Measurements from ENCODE around the gene TMCC3.
"Not testable (repeated sequence)": the region's sequence is repeated elsewhere in the genome, so short reads cannot be mapped to it uniquely, and the experiment has no call there.

TMCC3 gene

DNA sequence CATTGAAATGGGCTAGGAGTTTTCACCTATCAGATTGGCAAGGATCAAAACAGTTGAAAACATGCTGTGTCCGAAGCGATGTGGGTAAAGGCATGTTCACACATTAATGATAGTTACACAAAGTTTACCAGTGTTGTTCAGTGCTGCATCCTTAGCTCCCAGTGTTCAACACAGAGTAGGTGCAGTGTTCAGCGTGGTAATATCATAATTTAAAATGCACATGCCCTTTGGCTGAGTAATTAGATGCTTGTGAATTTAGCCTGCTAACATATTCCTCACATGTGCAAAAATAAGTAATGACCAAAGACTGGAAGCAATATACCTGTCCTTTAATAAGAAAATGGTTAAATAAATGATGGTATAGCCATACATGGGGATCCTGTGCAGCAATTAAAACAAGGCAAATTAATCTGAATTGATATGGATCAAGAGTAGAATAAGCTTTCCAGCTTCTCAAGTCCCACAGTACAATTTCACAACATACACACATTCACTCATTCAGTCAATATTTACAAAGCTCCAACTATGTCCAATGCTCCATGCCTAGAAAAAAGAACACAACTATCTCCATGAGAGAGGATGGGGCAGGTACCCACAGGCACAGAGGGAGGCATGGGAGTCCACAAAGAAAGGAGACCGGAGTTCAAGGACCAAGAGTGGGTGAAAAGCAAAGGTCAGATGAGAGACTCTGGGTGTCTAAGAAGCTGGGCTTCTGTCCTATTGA lies 12.8 kb downstream of the TMCC3 start:
- FAIRE-seq (no peak), DNase-seq (ENCODE audit: low spot score) (no peak)

DNA sequence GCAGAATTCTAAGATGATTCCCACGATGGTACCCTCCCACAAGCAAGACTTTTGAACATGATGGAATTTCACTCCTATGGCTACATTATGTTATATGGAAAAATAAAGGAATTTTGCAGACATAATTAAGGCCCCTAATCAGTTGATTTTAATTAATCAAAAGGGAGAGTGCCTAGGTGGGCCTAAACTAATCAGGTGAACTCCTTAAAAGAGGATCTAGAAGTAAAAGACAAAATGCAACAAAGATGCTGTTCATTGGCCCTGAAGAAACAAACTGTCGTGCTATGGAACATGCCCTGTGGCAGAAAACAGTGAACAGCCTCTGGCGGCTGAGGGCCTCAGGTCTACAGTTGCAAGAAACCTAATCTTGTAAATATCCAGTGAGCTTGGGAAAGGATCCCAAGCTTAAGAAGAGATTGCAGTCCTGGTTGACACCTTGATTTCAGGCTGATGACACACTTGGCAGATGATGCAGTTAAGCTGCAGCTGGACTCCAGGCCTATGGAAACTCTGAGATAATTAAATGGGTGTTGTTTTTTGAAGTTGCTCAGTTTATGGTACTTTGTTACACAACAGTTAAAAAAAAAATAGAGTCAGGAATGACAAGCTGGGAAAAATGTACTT lies 13.8 kb downstream of the TMCC3 start:
- no peak for FAIRE-seq
- DNase-seq (ENCODE audit: low spot score): no peak

DNA sequence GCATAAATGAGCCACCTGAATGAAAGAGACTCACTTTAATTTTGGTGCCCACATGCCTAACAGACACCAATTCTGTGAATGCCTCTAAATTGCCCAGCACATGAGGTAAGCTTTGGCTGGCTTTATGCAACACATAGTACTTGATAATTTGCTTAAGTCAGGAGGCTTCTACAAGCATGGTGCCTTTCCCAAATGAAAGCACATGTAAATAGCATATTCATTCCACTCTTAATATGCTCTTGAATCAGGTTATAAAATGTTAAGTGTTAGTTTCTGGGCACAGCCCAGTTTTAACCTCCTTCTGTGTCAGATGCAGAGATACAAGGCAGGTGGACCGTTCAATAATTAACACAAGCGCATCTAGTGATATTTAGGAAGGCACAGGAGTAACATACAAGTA lies 15.6 kb downstream of the TMCC3 start:
- FAIRE-seq: no peak
- DNase-seq (ENCODE audit: low spot score): no peak

DNA sequence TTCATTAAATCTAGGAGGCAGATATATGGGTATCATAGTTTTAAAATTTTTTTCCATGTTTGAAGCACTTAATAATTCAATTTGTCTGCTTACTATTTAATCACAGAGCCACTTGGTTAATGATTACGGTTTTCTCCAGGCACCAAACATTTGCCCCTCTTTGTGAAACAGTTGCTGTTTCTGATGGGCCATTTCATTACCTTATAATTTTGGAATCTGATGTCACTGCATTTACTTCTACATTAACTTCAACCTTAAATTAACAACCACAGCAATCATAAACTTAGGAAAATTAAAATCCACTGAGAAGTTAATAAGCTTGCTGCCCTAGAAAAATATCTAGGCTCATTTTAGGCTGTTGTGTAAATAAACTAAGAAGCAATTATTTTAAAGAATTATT lies 17.0 kb downstream of the TMCC3 start:
- FAIRE-seq: no peak

DNA sequence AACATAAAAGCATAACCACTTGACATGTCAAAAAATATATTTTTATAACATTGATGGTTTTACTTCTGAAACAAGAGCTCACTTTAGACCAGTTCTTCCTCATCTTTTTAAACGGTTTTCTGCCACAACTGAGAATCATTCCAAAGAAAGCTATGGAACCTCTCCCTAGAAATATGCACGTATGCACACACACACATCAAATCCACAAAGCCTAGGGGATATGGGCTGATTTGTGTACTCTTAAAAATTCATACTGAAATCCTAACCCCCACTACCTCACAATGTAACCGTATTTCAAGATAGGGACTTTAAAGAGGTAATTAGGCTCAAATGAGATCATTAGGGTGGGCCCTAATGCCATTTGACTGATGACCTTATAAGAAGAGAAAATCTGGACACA lies 19.3 kb downstream of the TMCC3 start:
- FAIRE-seq (no peak), DNase-seq (ENCODE audit: low spot score) (no peak)

More for the DNA sequence above, 17.0 kb downstream of the TMCC3 start:
- no peak for DNase-seq (ENCODE audit: low spot score)

DNA sequence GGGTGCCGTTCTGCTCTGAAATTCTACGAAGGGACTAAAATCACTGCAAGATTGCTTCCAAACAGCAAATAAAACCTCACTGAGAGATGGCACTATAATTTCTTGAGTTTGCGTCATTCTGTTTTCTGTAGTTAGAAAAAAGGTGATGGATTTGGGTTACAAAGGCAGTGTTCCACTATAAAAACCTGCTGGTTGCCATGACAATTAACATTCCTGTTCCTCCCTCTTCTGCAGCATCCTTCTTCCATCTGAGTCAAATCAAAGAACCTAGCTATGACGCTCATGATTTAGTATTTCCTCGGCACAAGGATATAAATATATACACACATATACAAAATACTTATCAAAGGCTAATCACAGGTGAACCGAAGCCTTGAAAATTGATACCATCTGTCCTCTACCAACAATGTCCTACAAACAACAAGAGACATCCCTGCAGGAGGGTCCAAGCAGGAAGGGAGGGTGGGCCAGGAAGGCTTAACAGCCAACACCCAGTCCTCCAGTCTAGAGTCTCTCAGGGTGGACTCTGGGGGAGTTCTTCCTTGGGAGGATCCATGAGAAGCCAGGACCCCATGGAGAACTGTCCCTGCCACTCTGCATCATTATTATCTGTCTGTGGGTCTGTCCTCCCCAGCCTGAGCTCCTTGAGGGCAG lies 21.4 kb downstream of the TMCC3 start:
- FAIRE-seq (no peak), DNase-seq (ENCODE audit: low spot score) (no peak)

DNA sequence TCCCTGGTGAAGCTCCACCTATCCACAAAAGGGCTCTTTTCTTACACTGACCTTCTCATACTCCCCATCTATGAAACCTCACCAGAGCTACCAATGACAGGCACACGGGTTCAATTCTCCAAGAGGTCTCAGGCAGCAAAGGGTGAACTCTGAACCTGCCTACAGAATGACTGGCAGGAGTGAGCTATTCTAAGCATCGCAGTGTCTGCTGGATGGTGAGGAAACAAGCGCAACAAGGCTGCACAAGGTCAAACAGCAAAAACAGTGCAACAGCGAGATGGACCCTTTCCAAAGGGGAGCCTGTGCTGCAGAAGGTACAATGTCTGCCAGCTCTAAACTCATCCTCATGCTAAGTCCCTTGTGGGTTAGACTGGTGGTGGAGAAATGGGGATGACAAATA lies 22.0 kb downstream of the TMCC3 start:
- DNase-seq (ENCODE audit: low spot score) (no peak), FAIRE-seq (no peak)

DNA sequence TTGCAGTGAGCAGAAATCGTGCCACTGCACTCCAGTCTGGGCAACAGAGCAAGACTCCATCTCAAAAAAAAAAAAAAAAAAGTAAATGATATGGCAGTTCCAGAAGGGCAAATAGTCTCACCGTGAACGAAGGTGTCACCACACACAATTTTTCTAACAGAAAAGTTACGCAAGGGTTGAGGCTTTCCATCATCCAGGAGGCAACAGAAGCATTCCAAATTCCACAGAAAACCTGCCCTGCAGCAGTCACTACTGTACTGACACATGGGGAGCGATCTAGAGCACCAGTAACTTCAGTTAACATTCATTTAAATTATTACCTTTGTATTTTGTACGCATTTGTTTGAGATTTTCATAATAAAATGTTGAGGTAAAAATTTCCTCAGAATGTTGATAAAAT lies 24.8 kb downstream of the TMCC3 start:
- DNase-seq (ENCODE audit: low spot score) (no peak), FAIRE-seq (no peak)

DNA sequence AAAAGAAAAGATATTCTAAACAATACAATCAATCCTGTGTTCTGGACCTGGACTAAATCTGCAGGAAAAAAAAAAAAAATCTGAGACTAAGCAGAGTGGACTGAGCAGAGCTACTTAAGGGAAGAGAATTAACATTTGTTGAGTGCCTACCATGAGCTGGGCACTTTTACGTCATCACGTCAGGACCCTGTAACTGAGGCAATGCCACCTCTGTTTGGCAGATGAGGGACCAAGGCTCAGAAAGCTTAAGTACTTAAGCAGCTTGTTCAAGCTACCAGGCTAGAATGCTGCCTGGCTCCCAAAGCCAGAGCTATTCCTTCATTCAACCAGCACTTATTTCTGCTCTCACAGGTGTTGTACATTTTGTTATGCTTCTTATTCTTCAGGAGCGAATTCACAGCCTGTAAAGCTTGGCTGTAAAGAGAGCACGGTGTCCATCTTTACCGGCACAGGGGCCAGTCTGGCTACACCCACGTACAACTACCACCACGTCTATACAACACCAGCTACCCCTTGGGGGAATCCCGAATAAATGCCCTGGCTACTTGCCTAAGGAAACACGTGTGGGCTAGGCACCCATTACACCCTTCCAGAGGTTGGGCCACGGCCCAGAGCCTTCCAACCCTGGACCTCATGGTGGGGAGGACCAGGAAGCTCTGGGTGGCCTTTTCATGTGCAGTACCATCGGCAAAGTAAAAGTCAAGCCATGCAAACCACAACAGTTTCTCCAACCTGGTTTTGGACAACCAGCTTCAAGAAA lies 27.0 kb downstream of the TMCC3 start:
- DNase-seq (ENCODE audit: low spot score) (no peak), FAIRE-seq (no peak)

DNA sequence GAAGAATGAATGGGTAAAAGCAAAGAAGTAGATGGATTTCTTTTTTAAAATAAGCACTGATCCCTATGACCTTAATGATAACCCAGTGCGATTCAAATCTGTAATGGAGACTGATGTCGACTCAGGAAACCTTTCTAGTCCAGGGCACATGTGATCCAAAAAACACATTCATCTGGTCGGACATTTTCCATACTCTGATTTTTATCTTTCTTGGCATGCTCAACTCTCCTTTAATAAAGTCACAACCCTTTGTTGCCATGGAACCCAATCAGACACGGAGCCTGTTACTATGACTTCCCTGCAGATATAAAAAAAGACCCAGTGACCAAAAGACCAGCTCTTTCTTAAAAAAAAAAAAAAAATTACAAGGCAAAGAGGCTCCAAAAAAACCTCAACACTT lies 27.9 kb downstream of the TMCC3 start:
- FAIRE-seq: no peak
- no peak for DNase-seq (ENCODE audit: low spot score)

DNA sequence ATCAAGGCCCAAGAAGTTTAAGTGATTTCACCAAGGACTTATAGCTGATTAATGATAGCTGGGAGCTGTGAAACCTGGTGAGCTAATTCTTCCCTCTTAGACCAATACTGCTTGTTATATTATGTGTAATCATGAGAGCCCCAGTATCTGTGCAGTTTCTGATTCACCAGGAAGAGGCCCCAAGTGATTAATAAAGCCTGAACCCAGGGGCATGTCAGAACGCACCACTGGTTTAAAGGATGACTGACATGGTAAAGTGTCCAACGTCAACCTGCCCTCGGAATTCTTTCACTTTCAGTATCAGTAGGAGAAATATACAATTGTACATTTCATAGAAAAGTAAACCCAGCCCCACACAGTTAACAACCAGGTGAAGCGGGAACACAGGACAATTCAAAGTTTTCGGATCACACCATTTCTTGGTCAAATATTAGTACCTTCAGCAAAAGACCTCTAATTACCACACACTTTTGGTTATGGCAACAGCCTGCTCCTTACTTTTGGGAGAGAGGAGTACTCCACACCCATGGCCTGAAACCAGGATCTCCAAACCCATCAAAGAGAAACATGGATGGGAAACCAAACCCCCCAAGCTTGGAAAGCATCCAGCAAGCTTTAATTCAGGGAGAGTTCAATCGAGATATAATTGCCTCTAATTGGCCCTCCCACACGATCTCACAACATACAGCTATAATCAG lies 28.5 kb downstream of the TMCC3 start:
- DNase-seq (ENCODE audit: low spot score) (peak; percentile 73), FAIRE-seq (peak; percentile 84)

DNA sequence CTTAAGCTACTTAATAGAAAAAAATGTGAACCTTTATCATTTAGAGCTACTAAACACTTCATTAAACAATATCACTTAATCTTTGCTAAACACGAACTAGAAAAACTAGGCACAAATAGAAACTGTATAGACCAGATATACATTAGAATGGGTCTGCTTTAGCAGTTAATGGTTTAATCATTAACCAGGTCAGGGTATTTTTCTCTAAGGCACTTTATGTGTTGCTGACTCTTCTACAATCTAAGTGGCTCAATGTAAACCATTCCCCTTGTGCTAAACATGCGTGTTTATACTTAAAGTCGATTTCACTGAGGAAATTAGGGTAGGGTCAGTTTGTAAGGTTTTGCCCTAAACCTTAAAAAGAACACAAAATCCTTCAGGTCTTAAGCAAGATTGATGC lies 29.7 kb downstream of the TMCC3 start:
- FAIRE-seq (no peak), DNase-seq (ENCODE audit: low spot score) (no peak)

DNA sequence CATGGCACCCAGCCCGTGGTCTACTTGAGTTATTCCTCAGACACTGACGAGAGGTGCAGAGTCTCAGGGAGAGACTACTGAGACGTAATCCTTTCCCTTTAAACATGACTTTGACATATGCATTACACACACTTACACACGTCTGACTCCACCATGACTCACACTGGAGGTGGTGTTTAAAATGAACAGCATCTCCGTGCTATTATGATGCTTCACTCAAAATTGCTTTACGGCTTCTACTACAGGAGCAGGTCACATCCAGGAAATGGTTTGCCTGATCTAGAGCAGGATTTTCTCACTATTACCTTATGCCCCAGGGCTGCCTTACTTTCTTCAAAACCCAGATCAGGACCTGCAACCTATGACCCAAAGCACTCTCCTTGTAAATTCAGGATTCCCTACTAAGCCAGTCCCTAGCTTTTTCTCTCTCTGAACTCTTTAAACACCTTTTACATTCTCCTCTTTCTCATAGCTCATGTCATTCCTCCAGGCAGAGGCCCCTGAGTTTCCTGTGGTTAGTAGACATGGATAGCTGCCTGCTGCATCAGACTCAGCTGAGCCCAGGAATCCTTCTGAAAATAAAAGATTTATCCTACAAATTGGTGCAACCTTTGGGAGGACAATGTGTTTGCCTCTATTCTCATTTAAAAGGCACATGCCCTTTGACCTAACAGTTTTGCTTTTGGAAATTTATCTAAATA lies 31.2 kb downstream of the TMCC3 start:
- FAIRE-seq (peak; percentile 72), DNase-seq (ENCODE audit: low spot score) (peak; percentile 87)

DNA sequence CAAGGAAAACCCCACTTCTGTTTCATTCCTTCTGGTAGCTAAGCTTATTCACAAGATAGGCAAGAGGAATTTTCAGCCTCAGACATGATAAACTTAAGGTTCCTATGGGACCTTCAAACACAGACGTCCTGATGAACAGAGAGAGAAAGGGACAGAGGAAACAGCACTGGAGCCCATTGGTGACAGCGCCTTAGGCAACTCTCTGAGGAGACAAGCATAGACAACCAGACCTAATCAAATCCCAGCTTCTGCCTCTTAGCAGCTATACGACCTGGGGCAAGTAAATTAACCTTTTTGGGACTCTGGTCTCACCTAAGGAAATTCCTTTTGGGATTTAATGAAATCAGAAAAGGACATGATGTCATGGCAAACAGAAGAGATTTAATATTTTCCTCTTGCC lies 33.3 kb downstream of the TMCC3 start:
- DNase-seq (ENCODE audit: low spot score) (no peak), FAIRE-seq (no peak)

DNA sequence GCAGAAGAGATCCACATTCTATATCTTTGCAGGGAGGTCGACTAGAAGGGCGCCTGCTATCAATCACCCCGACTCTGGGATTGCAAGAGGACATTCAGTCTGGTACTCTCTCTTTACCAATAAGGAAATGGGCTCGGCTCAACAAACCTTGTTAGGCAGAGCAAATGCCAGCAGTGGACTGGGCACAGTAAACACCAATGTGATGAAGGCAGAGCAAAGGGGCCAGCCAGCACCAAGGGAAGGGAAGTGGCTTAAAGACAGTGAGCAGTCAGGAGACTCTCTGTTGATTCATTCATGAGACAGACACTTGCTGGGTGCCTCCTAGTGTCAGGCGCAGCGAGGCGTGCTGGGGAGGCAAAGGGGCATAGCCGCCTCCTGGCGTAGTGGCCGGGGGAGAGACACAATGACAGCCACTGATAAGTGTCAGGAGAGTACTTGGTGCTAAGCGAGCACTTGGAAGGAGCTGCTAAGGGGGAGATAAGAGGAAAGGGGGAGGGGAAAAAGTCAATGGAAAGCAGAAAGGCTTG lies 34.1 kb downstream of the TMCC3 start:
- DNase-seq (ENCODE audit: low spot score) (peak; percentile 85), FAIRE-seq (peak; percentile 85)

DNA sequence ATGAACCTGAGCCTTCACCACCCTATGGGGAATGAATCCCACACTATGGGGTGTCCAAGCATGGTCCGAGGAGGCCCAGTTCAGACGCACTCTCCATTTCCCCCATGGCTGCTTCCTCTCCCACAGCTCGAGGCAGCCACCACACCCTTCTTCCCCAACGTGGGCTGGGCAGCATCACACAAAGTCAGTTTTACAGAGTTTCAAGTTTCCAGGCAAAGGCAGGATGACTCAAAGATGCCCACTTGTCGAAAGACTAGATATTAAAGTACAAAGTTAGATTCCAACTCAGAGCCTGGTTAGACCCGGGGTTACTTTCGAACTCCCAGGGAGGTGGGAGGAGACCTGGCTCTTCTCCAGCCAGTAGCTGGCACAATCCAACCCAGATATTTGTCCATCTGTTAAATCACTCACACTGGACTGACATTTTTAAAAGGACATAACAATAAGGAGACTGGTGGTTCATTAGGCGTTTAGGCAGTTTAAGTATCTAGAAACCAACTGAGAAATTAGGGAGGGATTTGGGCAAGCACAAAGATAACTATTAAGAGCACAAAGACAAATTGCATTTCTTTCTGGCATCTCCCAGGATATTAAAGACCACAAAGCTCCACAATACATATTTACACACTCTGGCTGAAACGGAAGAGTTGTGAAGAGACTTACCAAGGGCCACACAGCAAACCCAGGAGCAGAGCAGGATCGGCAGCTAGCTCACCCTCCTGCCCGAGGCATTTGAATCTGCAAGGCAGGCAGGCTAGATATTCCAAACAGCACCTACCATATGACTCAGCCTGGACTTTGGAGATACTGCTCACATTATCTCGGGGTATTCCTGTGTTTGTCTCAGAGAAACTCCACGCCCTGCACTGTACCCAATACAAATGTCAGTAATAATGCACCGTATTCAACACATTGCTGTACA lies 34.8 kb downstream of the TMCC3 start:
- FAIRE-seq: peak; percentile 84

DNA sequence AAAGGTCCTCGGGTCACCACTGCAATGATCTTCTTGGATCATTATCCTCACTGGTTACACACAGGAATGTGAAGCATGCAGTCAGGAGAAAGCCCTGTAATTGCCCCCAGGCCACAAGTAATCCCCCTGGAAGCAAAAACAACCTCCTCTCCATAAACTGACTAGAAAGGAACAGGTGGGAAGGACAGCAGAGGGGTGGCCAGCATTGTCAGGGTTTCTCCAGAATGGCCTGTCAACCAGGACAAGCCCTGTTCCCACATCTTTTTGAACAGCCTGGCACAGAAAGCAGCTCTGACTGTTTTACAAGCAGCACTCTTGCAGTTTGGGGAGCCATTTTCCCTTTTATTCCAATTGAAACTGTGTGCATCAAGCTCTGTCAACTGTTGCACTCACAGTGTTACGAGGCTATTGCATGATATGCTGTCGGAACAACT lies 36.1 kb downstream of the TMCC3 start:
- FAIRE-seq (peak; percentile 12), DNase-seq (ENCODE audit: low spot score) (peak; percentile 38)

More for the DNA sequence above, 34.8 kb downstream of the TMCC3 start:
- DNase-seq (ENCODE audit: low spot score): peak; percentile 68

DNA sequence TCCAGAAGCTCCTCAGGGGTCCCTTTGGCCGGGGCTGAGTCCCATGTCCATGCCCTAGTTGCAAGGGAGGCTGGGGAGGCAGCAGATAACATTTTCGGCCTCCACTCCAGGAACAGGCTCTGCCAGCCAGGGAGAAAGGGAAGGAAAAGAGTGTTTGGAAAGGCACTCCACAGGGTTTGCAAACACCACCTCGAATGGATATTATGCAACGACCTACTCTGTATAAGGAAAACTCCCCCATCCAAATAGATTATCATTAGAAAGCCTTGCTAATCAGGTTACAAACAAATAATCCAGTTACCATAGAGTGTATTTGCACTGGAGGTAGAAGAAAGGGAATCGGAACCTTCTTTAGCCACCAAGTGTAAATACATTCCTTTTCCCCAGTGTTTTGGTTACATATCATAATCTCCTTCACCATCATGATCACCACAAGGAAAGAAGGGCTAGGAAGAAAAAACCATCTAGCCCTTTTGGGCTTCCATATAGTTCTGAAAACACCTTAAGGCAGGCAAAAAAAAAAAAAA lies 40.4 kb downstream of the TMCC3 start:
- DNase-seq (ENCODE audit: low spot score) (no peak), FAIRE-seq (no peak)

DNA sequence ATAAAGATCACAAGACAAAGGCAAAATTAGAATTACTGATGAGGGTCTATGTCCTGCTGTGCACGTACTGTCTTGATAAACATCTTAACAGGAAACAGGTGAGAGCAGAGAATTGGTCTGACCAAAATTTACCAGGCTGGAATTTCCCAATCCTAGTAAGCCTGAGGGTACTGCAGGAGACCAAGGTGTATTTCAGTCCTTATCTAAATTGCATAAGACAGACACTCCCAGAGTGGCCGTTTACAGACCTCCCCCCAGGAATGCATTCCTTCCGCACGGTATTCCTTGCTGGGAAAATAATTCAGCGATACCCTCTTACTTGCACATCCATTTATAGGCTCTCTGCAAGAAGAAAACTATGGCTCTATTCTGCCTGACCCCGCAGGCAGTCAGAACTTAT lies 43.5 kb downstream of the TMCC3 start:
- not testable (repeated sequence) for FAIRE-seq; DNase-seq (ENCODE audit: low spot score)
